GM12801 (cell line): ENCODE data around the gene JAG2.

Experiments
- CTCF ChIP-seq: IDR thresholded peaks from one replicate; pipeline ENCODE4 v1.5.1; 2011; ENCODE audit warnings: control low read depth; ENCODE audit not compliant: insufficient read length; ENCODE audit errors: extremely low read depth

The JAG2 gene

GRCh38 chr14:105196265-105196960, 27.8 kb upstream of the JAG2 start:
- TF ChIP-seq CTCF = no peak

- TF ChIP-seq CTCF = no peak
Observed at GRCh38 chr14:105195522-105196264, 27.1 kb upstream of the JAG2 start.

- TF ChIP-seq CTCF = no peak
Observed at GRCh38 chr14:105195051-105195450, 26.5 kb upstream of the JAG2 start.

- no peak for TF ChIP-seq CTCF
Observed at GRCh38 chr14:105193916-105194782, 25.6 kb upstream of the JAG2 start.

GRCh38 chr14:105192866-105193731, 24.5 kb upstream of the JAG2 start:
- no peak for TF ChIP-seq CTCF

- TF ChIP-seq CTCF = no peak
Observed at GRCh38 chr14:105187935-105188524, 19.5 kb upstream of the JAG2 start.
